ENCODE data around the gene CA7.

Gene CA7

GRCh38 chr16:66844342-66845079 is at the start of gene CA7:
CA7 (plus strand) TSS chr16:66844414; CDS start chr16:66844488, 74 bp downstream.
- DNase-seq: no peak

- no peak for DNase-seq
Measured at GRCh38 chr16:66798161-66798560, 46.1 kb upstream of the CA7 start.

- DNase-seq: no peak
Measured at GRCh38 chr16:66800856-66801255, 43.4 kb upstream of the CA7 start.

- no peak for DNase-seq
Measured at GRCh38 chr16:66801320-66802105, 42.7 kb upstream of the CA7 start, which contains the start of gene TERB1. TERB1 (minus strand) TSS chr16:66801584; CDS start chr16:66796798, 4,786 bp downstream.

- DNase-seq: no peak
Measured at GRCh38 chr16:66802159-66802558, 42.1 kb upstream of the CA7 start.

- DNase-seq: no peak
Measured at GRCh38 chr16:66809765-66810164, 34.4 kb upstream of the CA7 start.

GRCh38 chr16:66810391-66810790 is 33.8 kb upstream of the CA7 start:
- DNase-seq: no peak

GRCh38 chr16:66811043-66811442 is 33.2 kb upstream of the CA7 start:
- no peak for DNase-seq

- no peak for DNase-seq
Measured at GRCh38 chr16:66814734-66815133, 29.5 kb upstream of the CA7 start.

GRCh38 chr16:66824006-66824405 is 20.2 kb upstream of the CA7 start:
- no peak for DNase-seq

- DNase-seq: peak; percentile 92
Measured at GRCh38 chr16:66830422-66831404, 13.5 kb upstream of the CA7 start, which contains the start of gene NAE1. NAE1 (minus strand) TSS chr16:66830976; CDS start chr16:66830899, 77 bp downstream.

- DNase-seq: no peak
Measured at GRCh38 chr16:66832190-66832589, 12.0 kb upstream of the CA7 start.

- no peak for DNase-seq
Measured at GRCh38 chr16:66832661-66833305, 11.4 kb upstream of the CA7 start.

- no peak for DNase-seq
Measured at GRCh38 chr16:66834746-66835145, 9.5 kb upstream of the CA7 start.

- no peak for DNase-seq
Measured at GRCh38 chr16:66840883-66841282, 3.3 kb upstream of the CA7 start.

- DNase-seq: no peak
Measured at GRCh38 chr16:66841366-66841765, 2.8 kb upstream of the CA7 start.

- DNase-seq: no peak
Measured at GRCh38 chr16:66842765-66843164, 1.4 kb upstream of the CA7 start.

GRCh38 chr16:66843191-66843590 is 1.0 kb upstream of the CA7 start:
- DNase-seq: no peak

GRCh38 chr16:66844009-66844341 is 239 bp upstream of the CA7 start:
- no peak for DNase-seq

- DNase-seq: no peak
Measured at GRCh38 chr16:66845080-66845410, 831 bp downstream of the CA7 start.

GRCh38 chr16:66845791-66846221 is 1.6 kb downstream of the CA7 start:
- DNase-seq: no peak

- DNase-seq: no peak
Measured at GRCh38 chr16:66846266-66846665, 2.1 kb downstream of the CA7 start.

- DNase-seq: no peak
Measured at GRCh38 chr16:66846831-66847230, 2.6 kb downstream of the CA7 start.

Data from CD4-positive, alpha-beta T cell treated with Interleukin-12 subunit alpha and Interleukin-12 subunit beta, for 1 hour (primary cell).